ENCODE data around the gene OPN1LW. TPM values are rescaled to one million over a fixed set of nuclear protein-coding genes. Genes with fewer than 3 reads are reported as not detected.
"Not testable (repeated sequence)": the region's sequence is repeated elsewhere in the genome, so short reads cannot be mapped to it uniquely, and the experiment has no call there.

OPN1LW gene
- total and polyA plus RNA-seq, 7 donors = not detected

DNA sequence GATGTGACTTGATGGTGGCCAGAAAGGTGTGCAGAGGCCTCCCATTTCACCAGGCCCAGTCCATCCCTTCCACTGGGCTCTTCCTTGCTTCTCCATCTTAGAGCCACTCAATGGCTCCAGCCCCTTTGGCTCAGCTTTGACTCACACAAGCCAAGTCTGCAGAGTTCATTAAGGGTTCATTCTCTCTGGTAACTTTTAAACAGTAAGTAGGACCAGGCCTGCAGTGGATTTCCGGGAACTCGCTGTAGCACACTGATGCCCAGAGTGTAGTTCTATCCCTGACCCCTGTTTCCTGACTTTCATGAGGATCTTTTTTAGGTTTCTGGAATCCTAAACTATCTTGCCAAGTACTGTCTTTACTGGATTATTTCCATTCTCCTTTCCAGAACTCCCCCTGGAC is 50.3 kb downstream of the OPN1LW start:
- WGBS, 2 donors = no CpG with 5 or more reads among the region's 2 CpGs
- intact Hi-C loops (cut with DNase I); H3K27me3 ChIP-seq; H3K9me3 ChIP-seq; DNase-seq; H3K36me3 ChIP-seq; H3K4me3 ChIP-seq; H3K27ac ChIP-seq; H3K4me1 ChIP-seq: not testable (repeated sequence)

GRCh38 chrX:154196466-154196865 is 52.4 kb downstream of the OPN1LW start:
- intact Hi-C loops (cut with DNase I); H3K4me3 ChIP-seq; H3K27me3 ChIP-seq; H3K4me1 ChIP-seq; H3K27ac ChIP-seq; H3K36me3 ChIP-seq; H3K9me3 ChIP-seq; DNase-seq: not testable (repeated sequence)
- WGBS, 2 donors = no CpG with 5 or more reads among the region's 15 CpGs

Other genes starting within 250 kb of the OPN1LW start
- gene AVPR2, start 239.6 kb upstream of the OPN1LW start, total RNA-seq = 1 to 10 TPM; 1.1 to 2.2 (median 1.3) TPM
- gene AVPR2, start 239.6 kb upstream of the OPN1LW start, polyA plus RNA-seq = 1 to 10 TPM in 1 of 3 donors, not detected in 2; 1.1 TPM
- gene ARHGAP4, start 218.0 kb upstream of the OPN1LW start, total RNA-seq = 10 to 100 TPM; 12.4 to 27.4 (median 16.3) TPM
- gene ARHGAP4, start 218.0 kb upstream of the OPN1LW start, polyA plus RNA-seq = 100 to 1,000 TPM in 1 of 3 donors, 10 to 100 TPM in 1, 1 to 10 TPM in 1; 8.4 to 122 (median 17.3) TPM
- gene NAA10, start 209.2 kb upstream of the OPN1LW start, total RNA-seq = 100 to 1,000 TPM in 1 of 4 donors, 10 to 100 TPM in 3; 57.4 to 113 (median 79.2) TPM
- 100 to 1,000 TPM in 1 of 3 donors, 10 to 100 TPM in 2; 78.6 to 128 (median 84.7) TPM for gene NAA10, start 209.2 kb upstream of the OPN1LW start, polyA plus RNA-seq
- gene RENBP, start 199.6 kb upstream of the OPN1LW start, total RNA-seq = 10 to 100 TPM in 3 of 4 donors, 1 to 10 TPM in 1; 9.8 to 16.8 (median 13.1) TPM
- gene RENBP, start 199.6 kb upstream of the OPN1LW start, polyA plus RNA-seq = 10 to 100 TPM; 10.2 to 15.1 (median 15.0) TPM
- gene HCFC1, start 172.4 kb upstream of the OPN1LW start, total RNA-seq = 10 to 100 TPM; 23.5 to 57.3 (median 30.2) TPM
- gene HCFC1, start 172.4 kb upstream of the OPN1LW start, polyA plus RNA-seq = 10 to 100 TPM in 1 of 3 donors, 1 to 10 TPM in 2; 7.4 to 34.4 (median 8.4) TPM
- 1 to 10 TPM; 3.5 to 8.6 (median 4.4) TPM for gene TMEM187, start 171.5 kb upstream of the OPN1LW start, total RNA-seq
- 1 to 10 TPM; 3.6 to 9.3 (median 3.7) TPM for gene TMEM187, start 171.5 kb upstream of the OPN1LW start, polyA plus RNA-seq
- gene IRAK1, start 124.3 kb upstream of the OPN1LW start, total RNA-seq = 10 to 100 TPM; 26.8 to 41.7 (median 37.3) TPM
- gene IRAK1, start 124.3 kb upstream of the OPN1LW start, polyA plus RNA-seq = 100 to 1,000 TPM in 1 of 3 donors, 10 to 100 TPM in 2; 67.7 to 103 (median 70.3) TPM
- gene MECP2, start 46.5 kb upstream of the OPN1LW start, total RNA-seq = 10 to 100 TPM; 43.9 to 57.9 (median 49.6) TPM
- gene MECP2, start 46.5 kb upstream of the OPN1LW start, polyA plus RNA-seq = 10 to 100 TPM; 14.4 to 22.5 (median 18.7) TPM
- gene OPN1MW, start 38.4 kb downstream of the OPN1LW start, total RNA-seq = not detected
- gene OPN1MW, start 38.4 kb downstream of the OPN1LW start, polyA plus RNA-seq = not detected
- gene OPN1MW2, start 75.5 kb downstream of the OPN1LW start, total RNA-seq = not detected
- not detected for gene OPN1MW2, start 75.5 kb downstream of the OPN1LW start, polyA plus RNA-seq
- under 1 TPM in 1 of 4 donors, not detected in 3; 0.54 TPM for gene OPN1MW3, start 113.3 kb downstream of the OPN1LW start, total RNA-seq
- not detected for gene OPN1MW3, start 113.3 kb downstream of the OPN1LW start, polyA plus RNA-seq
- gene TEX28, start 150.9 kb downstream of the OPN1LW start, total RNA-seq = not detected
- gene TEX28, start 150.9 kb downstream of the OPN1LW start, polyA plus RNA-seq = not detected
- gene TKTL1, start 151.6 kb downstream of the OPN1LW start, total RNA-seq = under 1 TPM in 1 of 4 donors, not detected in 3; under 0.01 TPM
- gene TKTL1, start 151.6 kb downstream of the OPN1LW start, polyA plus RNA-seq = under 1 TPM in 1 of 3 donors, not detected in 2; 0.31 TPM
- gene FLNA, start 230.4 kb downstream of the OPN1LW start, total RNA-seq = 1,000 to 10,000 TPM; 2,494 to 9,435 (median 5,341) TPM
- 100 to 1,000 TPM in 1 of 3 donors, 10 to 100 TPM in 2; 27.0 to 442 (median 42.0) TPM for gene FLNA, start 230.4 kb downstream of the OPN1LW start, polyA plus RNA-seq
- 10 to 100 TPM; 44.3 to 66.8 (median 48.6) TPM for gene EMD, start 235.1 kb downstream of the OPN1LW start, total RNA-seq
- 10 to 100 TPM; 40.7 to 87.9 (median 42.6) TPM for gene EMD, start 235.1 kb downstream of the OPN1LW start, polyA plus RNA-seq

All from sigmoid colon (tissue), 7 donors.